GM12892 (cell line): ENCODE data around the gene ASXL3.

Experiments
- POLR2A ChIP-seq: IDR thresholded peaks from 2 replicates; pipeline ENCODE4 v1.6.1; 2011; ENCODE audit warnings: low read depth, low read length, control low read depth
- POLR2AphosphoS5 ChIP-seq: IDR thresholded peaks from 2 replicates; pipeline ENCODE4 v1.6.1; 2011; ENCODE audit warnings: low read depth, low read length, control low read depth

DNA sequence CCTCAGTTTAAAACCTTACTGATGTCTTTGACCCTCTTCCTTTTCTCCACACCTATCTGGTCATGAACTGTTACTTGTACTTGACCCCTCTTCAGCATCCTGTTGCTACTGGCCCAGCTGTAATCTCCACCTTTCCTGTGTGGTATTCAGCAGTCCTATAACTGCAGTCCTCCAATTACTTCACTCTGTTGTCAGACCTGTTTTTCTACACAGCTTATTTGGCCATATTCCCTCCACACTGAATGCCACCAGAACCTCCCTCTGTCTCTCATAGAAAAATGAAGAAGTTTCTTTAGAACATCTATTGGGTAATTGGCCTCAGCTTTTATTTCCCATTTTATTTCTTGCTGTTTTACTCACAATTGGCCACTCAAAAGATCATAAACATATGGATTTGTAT lies 155.4 kb downstream of the ASXL3 start:
- TF ChIP-seq POLR2A (no peak), POLR2AphosphoS5 (no peak)
